H1 (cell line): ENCODE results near the gene TFAP2A. TPM values are rescaled to one million over a fixed set of nuclear protein-coding genes. Genes with fewer than 3 reads are reported as not detected.
A peak's percentile ranks its signal among the peaks of the same experiment; 100 is the strongest.

Experiments
- CTCF ChIA-PET: fragments of 300-600 bp; sonication (Branson Sonifier 250); formaldehyde crosslinking; loops from one replicate; lab custom pipeline; 2021; ENCODE audit not compliant: partially characterized antibody; lab: Charles Lee
- POLR2A ChIA-PET: fragments of 300-600 bp; sonication (Branson Sonifier 250); formaldehyde crosslinking; loops from one replicate; lab custom pipeline; 2021; ENCODE audit warnings: inconsistent platforms; ENCODE audit not compliant: partially characterized antibody; lab: Charles Lee
- DNase-seq, 2 experiments: peaks; one replicate each; pipeline versions ENCODE4 v3.0.0 to v3.0.0-alpha.2; 2010 to 2022; ENCODE audit warnings: low spot score in 2 of 2, low read depth in 1 of 2, mixed read lengths in 1 of 2
- FAIRE-seq: peaks from 2 replicates; lab custom pipeline; 2011; peaks lifted over from hg19 to GRCh38; lab: Jason Lieb, UNC
- H2AFZ ChIP-seq: 2 replicates; pipeline ENCODE4 v1.8.1; 2012; ENCODE audit warnings: low read length, inconsistent platforms
- H2AK5ac ChIP-seq: 2 replicates; pipeline ENCODE4 v1.6.1; 2013; ENCODE audit warnings: low read depth, low read length
- H2BK120ac ChIP-seq: replicated peaks from 2 replicates; pipeline ENCODE3; 2013; ENCODE audit warnings: low read depth, low read length, inconsistent platforms
- H2BK12ac ChIP-seq: 2 replicates; pipeline ENCODE4 v1.6.1; 2013; ENCODE audit warnings: low read depth, low read length
- H2BK15ac ChIP-seq: 2 replicates; pipeline ENCODE4 v1.6.1; 2013; ENCODE audit warnings: low read length
- H2BK20ac ChIP-seq: 2 replicates; pipeline ENCODE4 v1.6.1; 2013; ENCODE audit warnings: low read length
- H2BK5ac ChIP-seq: 2 replicates; pipeline ENCODE4 v1.6.1; 2013; ENCODE audit warnings: low read depth, low read length
- H3K14ac ChIP-seq: 2 replicates; pipeline ENCODE4 v1.6.1; 2013; ENCODE audit warnings: inconsistent platforms; ENCODE audit not compliant: insufficient read length
- H3K18ac ChIP-seq: 2 replicates; pipeline ENCODE4 v1.6.1; 2013; ENCODE audit warnings: low read length; ENCODE audit errors: extremely low read depth
- H3K23ac ChIP-seq: 2 replicates; pipeline ENCODE4 v1.6.1; 2013; ENCODE audit warnings: inconsistent platforms; ENCODE audit not compliant: insufficient read length
- H3K23me2 ChIP-seq: 2 replicates; pipeline ENCODE4 v1.6.1; 2013; ENCODE audit warnings: low read depth, low read length
- H3K27ac ChIP-seq: 2 replicates; pipeline ENCODE4 v1.6.1; 2011; ENCODE audit warnings: low read depth, low read length, inconsistent platforms
- H3K27me3 ChIP-seq, 4 experiments: replicated peaks in 1 of 4; 1 replicate in 1 of 4; 2 replicates in 3 of 4; pipeline versions ENCODE4 v1.6.1 to v1.8.1; 2011 to 2013; ENCODE audit warnings: low read length in 3 of 4, mild to moderate bottlenecking in 3 of 4, inconsistent platforms in 2 of 4, mixed read lengths in 2 of 4, moderate library complexity in 1 of 4; ENCODE audit not compliant: control insufficient read depth in 3 of 4, insufficient read depth in 3 of 4; ENCODE audit errors: extremely low read depth in 1 of 4
- H3K36me3 ChIP-seq, 4 experiments: 2 replicates each; pipeline versions ENCODE4 v1.6.1 to v1.8.1; 2011 to 2013; ENCODE audit warnings: mild to moderate bottlenecking in 4 of 4, low read length in 3 of 4, moderate library complexity in 2 of 4, control low read depth in 1 of 4, inconsistent platforms in 1 of 4; ENCODE audit not compliant: insufficient read depth in 4 of 4, control insufficient read depth in 2 of 4
- H3K4ac ChIP-seq: replicated peaks from 2 replicates; pipeline ENCODE3; 2013; ENCODE audit warnings: low read length, low read depth, mixed read lengths, inconsistent platforms; ENCODE audit not compliant: insufficient read length
- H3K4me1 ChIP-seq, 4 experiments: replicated peaks in 1 of 4; 1 replicate in 1 of 4; 2 replicates in 3 of 4; pipeline versions ENCODE4 v1.6.1 to v1.8.1; 2011 to 2013; ENCODE audit warnings: low read length in 3 of 4, inconsistent platforms in 2 of 4, mixed read lengths in 1 of 4; ENCODE audit not compliant: insufficient read depth in 4 of 4, control insufficient read depth in 3 of 4
- H3K4me2 ChIP-seq, 2 experiments: 2 replicates each; pipeline versions ENCODE4 v1.6.1 to v1.8.1; 2011 to 2013; ENCODE audit warnings: low read depth in 2 of 2, low read length in 2 of 2, control low read depth in 1 of 2, inconsistent platforms in 1 of 2, mild to moderate bottlenecking in 1 of 2; ENCODE audit not compliant: insufficient read depth in 1 of 2
- H3K4me3 ChIP-seq, 4 experiments: fragments of 200-600, 300-600 bp in 1 of 4; sonication (generic), shearing (Covaris generic), sonication (Bioruptor Twin) in 1 of 4; 2 replicates each; pipeline versions ENCODE4 v1.5.1 to v1.8.1; 2011 to 2016; ENCODE audit warnings: low read length in 4 of 4, low read depth in 3 of 4, control low read depth in 2 of 4, inconsistent platforms in 2 of 4, mild to moderate bottlenecking in 2 of 4, mixed read lengths in 1 of 4, moderate library complexity in 1 of 4; ENCODE audit not compliant: insufficient read depth in 2 of 4; ENCODE audit errors: extremely low read depth in 1 of 4
- H3K56ac ChIP-seq: replicated peaks from 2 replicates; pipeline ENCODE3; 2013; ENCODE audit warnings: low read depth, mild to moderate bottlenecking, mixed read lengths, low read length, inconsistent platforms; ENCODE audit not compliant: insufficient read length
- H3K79me1 ChIP-seq: 2 replicates; pipeline ENCODE4 v1.6.1; 2013; ENCODE audit warnings: low read depth, low read length, control low read depth
- H3K79me2 ChIP-seq, 2 experiments: 2 replicates each; pipeline versions ENCODE4 v1.6.1 to v1.8.1; 2012 to 2013; ENCODE audit warnings: low read length in 2 of 2, mild to moderate bottlenecking in 2 of 2, inconsistent platforms in 1 of 2; ENCODE audit not compliant: insufficient read depth in 2 of 2, control insufficient read depth in 1 of 2
- H3K9ac ChIP-seq, 4 experiments: replicated peaks in 1 of 4; 1 replicate in 1 of 4; 2 replicates in 3 of 4; pipeline versions ENCODE4 v1.6.1 to v1.8.1; 2011 to 2013; ENCODE audit warnings: low read depth in 3 of 4, low read length in 3 of 4, control low read depth in 2 of 4, mild to moderate bottlenecking in 2 of 4, moderate library complexity in 2 of 4, inconsistent platforms in 1 of 4; ENCODE audit errors: extremely low read depth in 1 of 4
- H3K9me3 ChIP-seq, 2 experiments: 2 replicates each; pipeline versions ENCODE4 v1.6.1 to v1.8.1; 2012 to 2013; ENCODE audit warnings: mild to moderate bottlenecking in 2 of 2, moderate library complexity in 2 of 2, control low read depth in 1 of 2, inconsistent platforms in 1 of 2, low read depth in 1 of 2, low read length in 1 of 2, mixed read lengths in 1 of 2; ENCODE audit not compliant: insufficient read depth in 2 of 2
- H4K20me1 ChIP-seq, 2 experiments: replicated peaks in 1 of 2; 2 replicates each; pipeline versions ENCODE3 to v1.8.1; 2011 to 2013; ENCODE audit warnings: inconsistent platforms in 2 of 2, low read length in 2 of 2, mild to moderate bottlenecking in 1 of 2; ENCODE audit not compliant: insufficient read depth in 2 of 2, control insufficient read depth in 1 of 2
- H4K5ac ChIP-seq: 2 replicates; pipeline ENCODE4 v1.6.1; 2013; ENCODE audit warnings: low read length, low read depth, mixed read lengths, inconsistent platforms; ENCODE audit not compliant: insufficient read length
- H4K8ac ChIP-seq: 2 replicates; pipeline ENCODE4 v1.8.0; 2013; ENCODE audit warnings: mild to moderate bottlenecking, moderate library complexity, low read length, inconsistent platforms; ENCODE audit not compliant: insufficient read depth; ENCODE audit errors: extremely low read depth
- H4K91ac ChIP-seq: replicated peaks from 2 replicates; pipeline ENCODE3; 2013; ENCODE audit warnings: low read length, mixed read lengths, inconsistent platforms; ENCODE audit not compliant: insufficient read length
- GTF2F1 ChIP-seq: IDR thresholded peaks from 2 replicates; pipeline ENCODE4 v1.6.1; 2012; ENCODE audit warnings: low read depth, low read length, improper control_type of control experiment, borderline replicate concordance
- POLR2A ChIP-seq, 2 experiments: IDR thresholded peaks; 1 replicate in 1 of 2; 2 replicates in 1 of 2; pipeline ENCODE4 v1.6.1; 2011; ENCODE audit warnings: low read depth in 2 of 2, low read length in 2 of 2, mild to moderate bottlenecking in 2 of 2; ENCODE audit errors: control extremely low read depth in 1 of 2
- SRF ChIP-seq: IDR thresholded peaks from 2 replicates; pipeline ENCODE4 v1.6.1; 2011; ENCODE audit warnings: mild to moderate bottlenecking, low read depth, low read length, moderate library complexity
- SUZ12 ChIP-seq: fragments of 200-600 bp; sonication (generic); IDR thresholded peaks from 2 replicates; pipeline ENCODE4 v1.6.1; 2012; ENCODE audit warnings: mild to moderate bottlenecking, inconsistent platforms, low read length, moderate library complexity, mixed read lengths
- YY1 ChIP-seq: IDR thresholded peaks from 2 replicates; pipeline ENCODE4 v1.6.1; 2011; ENCODE audit warnings: low read depth, mild to moderate bottlenecking, low read length
- WGBS, 2 experiments: shearing (Covaris generic) in 1 of 2; methylation state at CpG; one replicate each; pipeline versions ENCODE4 v1.1.6 to v1.1.7; 2013 to 2015; ENCODE audit warnings: low lambda C conversion rate in 2 of 2, mixed read lengths in 2 of 2, inconsistent platforms in 1 of 2, low coverage in 1 of 2, missing lambda C conversion rate in 1 of 2; ENCODE audit not compliant: insufficient replicate concordance in 2 of 2, insufficient coverage in 1 of 2, insufficient read length in 1 of 2; ENCODE audit errors: extremely low coverage in 1 of 2, missing lambda C conversion rate in 1 of 2; 5-methylcytosine and 5-hydroxymethylcytosine counted together
- polyA plus RNA-seq, 7 experiments: library from polyadenylated mRNA; depleted of rRNA in 3 of 7; stranded (reverse) in 5 of 7; unstranded in 2 of 7; fragments of >200 nt in 5 of 7; fragments of 200-250 nt in 2 of 7; gene quantifications; 1 replicate in 5 of 7; 2 replicates in 1 of 7; 4 replicates in 1 of 7; pipeline versions ENCODE4 v1.2.1 to v1.2.3, GENCODE V29; 2011 to 2013; ENCODE audit warnings: missing spikeins in 2 of 7, mixed read lengths in 2 of 7
- total RNA-seq: library from RNA; stranded (reverse); fragmentation: NEBNext Ultra II Directional; extraction: Animal tissue kit (Norgen Biotek cat#: 25700); gene quantifications from 2 replicates; pipeline ENCODE4 v1.2.1, GENCODE V29; 2021

TFAP2A gene
- total and polyA plus RNA-seq, 2 of the 8 experiments (the other 6 are each of a cell fraction or from before 2014, with no cell fraction given): 0.23 TPM; not detected in 1

DNA sequence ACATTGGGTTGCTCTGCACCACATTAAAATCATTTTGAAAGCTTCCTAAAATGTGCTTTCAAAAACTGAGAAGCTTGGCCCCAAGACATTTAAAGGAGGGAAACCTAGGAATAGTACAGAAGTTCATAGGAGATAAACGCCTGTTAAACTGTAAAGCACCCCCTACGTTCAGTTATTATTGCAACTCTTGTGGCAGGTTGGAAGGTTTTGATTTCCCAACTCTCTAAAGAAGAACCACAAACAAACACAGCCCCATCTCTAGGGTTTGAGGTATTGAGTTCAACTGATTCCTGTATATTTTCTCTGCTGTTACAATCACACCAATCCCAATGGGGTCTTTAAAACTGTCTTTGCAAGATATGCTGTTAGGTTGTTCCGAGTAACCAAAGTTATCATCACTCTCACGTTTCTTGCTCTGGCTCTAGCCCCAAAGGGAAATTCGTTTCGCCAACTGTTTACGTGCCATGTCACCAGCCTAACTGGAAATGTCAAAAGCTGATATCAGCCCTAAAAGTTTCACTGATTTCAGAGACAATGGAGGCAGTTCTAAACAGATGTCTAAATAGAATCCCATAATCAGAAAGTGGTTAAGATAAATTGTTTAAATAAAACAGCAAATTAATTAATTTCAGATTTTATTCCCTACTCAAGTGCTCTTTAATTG, 12.1 kb downstream of the TFAP2A start:
- Histone ChIP-seq H2AK5ac (no peak overlapping the region), H2BK15ac (no peak overlapping the region), H3K36me3 (no peaks in the 10 kb centered on the region; a peak in 1 of 8 replicates), H3K9ac (no peak overlapping the region), H3K9me3 (no peaks in the 10 kb centered on the region), H4K20me1 (peaks cover 0 to 1% of the 10 kb centered on the region in 2 experiments), H3K23me2 (peaks cover 9% of the 10 kb centered on the region), H3K79me1 (no peaks in the 10 kb centered on the region), H3K23ac (no peak overlapping the region), H3K18ac (no peak overlapping the region), H3K56ac (no peak overlapping the region), H2BK5ac (no peak overlapping the region), H2BK20ac (no peak overlapping the region), H3K4me2 (peak overlapping the region in 1 of 2 experiments; percentile 79; a peak in 1 of 4 replicates), H2AFZ (no peak overlapping the region), H2BK120ac (no peak overlapping the region), H3K27ac (no peak overlapping the region), H3K14ac (no peak overlapping the region), H4K91ac (no peak overlapping the region), H3K79me2 (no peaks in the 10 kb centered on the region), H3K27me3 (peaks cover 64 to 92% (median 79%) of the 10 kb centered on the region in 4 experiments), H4K5ac (no peak overlapping the region), H3K4ac (no peak overlapping the region), H3K4me3 (no peak overlapping the region; a peak in 1 of 8 replicates)
- 47% methylated on average over 7 of the region's 7 CpGs; no CpG with 5 or more reads in 1 of the 2 experiments for WGBS, 2 experiments
- FAIRE-seq (no peak), DNase-seq (no peak)
- TF ChIP-seq SUZ12 (0 out of 2 replicates have a peak, but pooled peaks have one; percentile 4), POLR2A (IDR thresholded peaks at IDR 0.05; ENCODE audit: control extremely low read depth in 1 of 2, low read depth in 2 of 2, low read length in 2 of 2) (no peak), GTF2F1 (no peak), YY1 (no peak), SRF (no peak)
- TF ChIP-seq, all 59 proteins: peak for 1
- H3K4me1 ChIP-seq: peaks cover 4 to 20% (median 15%) of the 10 kb centered on the region in 4 experiments
- POLR2A ChIA-PET: interaction anchor here (1.2 kb wide), 1 partner anchor 10 kb away, joined by 3 read pairs; no protein-coding TSS in a partner anchor
- CTCF ChIA-PET: interaction anchor here (0.8 to 5.5 kb wide), 3 partner anchors 11 to 20 kb away, joined by 3 to 40 read pairs (median 4); partner anchors contain the start of gene TFAP2A
- H2BK12ac ChIP-seq: no peak overlapping the region
- no peak overlapping the region for H4K8ac ChIP-seq
